Esophagus squamous epithelium (tissue), 4 donors: ENCODE measurements around the gene MACC1.

ENCODE experiments used
- CTCF ChIP-seq, 6 experiments: fragments of 450-650 bp in 4 of 6; fragments of 200-600 bp in 2 of 6; sonication (generic) in 2 of 6; IDR thresholded peaks; one replicate each; pipeline ENCODE4 v1.5.1; 2016 to 2019; ENCODE audit warnings: antibody characterized with exemption in 6 of 6, mild to moderate bottlenecking in 4 of 6, moderate library complexity in 4 of 6
- POLR2A ChIP-seq, 4 donors: fragments of 450-650 bp; IDR thresholded peaks; one replicate each; pipeline ENCODE4 v1.6.1; 2017; ENCODE audit warnings: antibody characterized with exemption in 4 of 4, mild to moderate bottlenecking in 4 of 4, moderate library complexity in 3 of 4

GRCh38 chr7:20216406-20217036 lies 663 bp downstream of the MACC1 start:
- TF ChIP-seq CTCF (IDR thresholded peaks at IDR 0.05) = no peak
- no peak for TF ChIP-seq POLR2A (IDR thresholded peaks at IDR 0.05)
